ENCODE results near the gene FBXO42. TPM values are rescaled to one million over a fixed set of nuclear protein-coding genes. Genes with fewer than 3 reads are reported as not detected.
A peak's percentile ranks its signal among the peaks of the same experiment; 100 is the strongest.

Gene FBXO42
- total RNA-seq, 2 experiments from 2014 or later: 14.3 to 14.9 TPM

GRCh38 chr1:16392740-16393569, 40.7 kb upstream of the FBXO42 start:
- Histone ChIP-seq H3K27ac (ENCODE audit: low read depth in 1 of 2, low read length in 2 of 2) (no peak overlapping the region), H3K4me1 (ENCODE audit: insufficient read depth, low read length) (peaks cover 41% of the 10 kb centered on the region), H3K27me3 (ENCODE audit: control insufficient read depth in 1 of 2, insufficient read depth in 2 of 2, low read length in 2 of 2) (no peaks in the 10 kb centered on the region), H3K4me3 (ENCODE audit: low read length) (no peak overlapping the region), H3K9me3 (ENCODE audit: control insufficient read depth in 1 of 2, insufficient read depth in 1 of 2, low read length in 2 of 2) (no peaks in the 10 kb centered on the region), H3K36me3 (ENCODE audit: insufficient read depth, low read length) (peaks cover 67% of the 10 kb centered on the region)
- TF ChIP-seq CTCF (IDR thresholded peaks at IDR 0.05): no peak
- Mint-ChIP-seq H3K9me3 (no peaks in the 10 kb centered on the region), H3K4me3 (no peak overlapping the region), H3K4me1 (ENCODE audit: low read depth) (peaks cover 31% of the 10 kb centered on the region), H3K27me3 (no peaks in the 10 kb centered on the region), H3K27ac (peak overlapping the region; percentile 60), H3K36me3 (ENCODE audit: low read depth) (peaks cover 74% of the 10 kb centered on the region)
- DNase-seq (no peak), ATAC-seq (ENCODE audit: poor library complexity) (no peak)
- CTCF ChIA-PET: no interaction called here
- POLR2A ChIA-PET: interaction anchor here (1.3 kb wide), 1 partner anchor 14 kb away, joined by 3 read pairs; no protein-coding TSS in a partner anchor
- intact Hi-C loops (cut with DNase I, micrococcal nuclease): no loop called here

- H3K9me3 ChIP-seq (ENCODE audit: control insufficient read depth in 1 of 2, insufficient read depth in 1 of 2, low read length in 2 of 2): no peaks in the 10 kb centered on the region
- ChIA-PET POLR2A (interaction anchor here (1.0 kb wide), 1 partner anchor 11 kb away, joined by 6 read pairs; no protein-coding TSS in a partner anchor), CTCF (no interaction called here)
- peaks cover 60% of the 10 kb centered on the region for H3K36me3 Mint-ChIP-seq (ENCODE audit: low read depth)
- peaks cover 56% of the 10 kb centered on the region for H3K4me1 ChIP-seq (ENCODE audit: insufficient read depth, low read length)
- peak overlapping the region; percentile 60 for H3K27ac Mint-ChIP-seq
- H3K27ac ChIP-seq (ENCODE audit: low read depth in 1 of 2, low read length in 2 of 2): no peak overlapping the region
- TF ChIP-seq CTCF (IDR thresholded peaks at IDR 0.05): no peak
- H3K4me3 Mint-ChIP-seq: no peak overlapping the region
- H3K4me1 Mint-ChIP-seq (ENCODE audit: low read depth): peaks cover 45% of the 10 kb centered on the region
- intact Hi-C loops (cut with DNase I, micrococcal nuclease): no loop called here
- no peak overlapping the region for H3K4me3 ChIP-seq (ENCODE audit: low read length)
- no peaks in the 10 kb centered on the region for H3K27me3 Mint-ChIP-seq
- DNase-seq (no peak), ATAC-seq (ENCODE audit: poor library complexity) (no peak)
- H3K9me3 Mint-ChIP-seq: no peaks in the 10 kb centered on the region
- H3K36me3 ChIP-seq (ENCODE audit: insufficient read depth, low read length): peaks cover 54% of the 10 kb centered on the region
- no peaks in the 10 kb centered on the region for H3K27me3 ChIP-seq (ENCODE audit: control insufficient read depth in 1 of 2, insufficient read depth in 2 of 2, low read length in 2 of 2)
These were observed 39.1 kb upstream of the FBXO42 start for GRCh38 chr1:16391411-16391810.

- peaks cover 72% of the 10 kb centered on the region for H3K4me1 Mint-ChIP-seq (ENCODE audit: low read depth)
- H3K36me3 Mint-ChIP-seq (ENCODE audit: low read depth): peaks cover 34% of the 10 kb centered on the region
- peak overlapping the region; percentile 78 for H3K4me3 Mint-ChIP-seq
- no peak for TF ChIP-seq CTCF (IDR thresholded peaks at IDR 0.05)
- H3K27me3 Mint-ChIP-seq: no peaks in the 10 kb centered on the region
- ATAC-seq (ENCODE audit: poor library complexity): peak; percentile 29
- H3K4me1 ChIP-seq (ENCODE audit: insufficient read depth, low read length): peaks cover 85% of the 10 kb centered on the region
- H3K9me3 Mint-ChIP-seq: no peaks in the 10 kb centered on the region
- POLR2A ChIA-PET: interaction anchor here (0.7 to 4.4 kb wide), 3 partner anchors 20 to 35 kb away, joined by 3 to 24 read pairs (median 5); partner anchors contain the start of genes FBXO42 and SZRD1
- H3K27me3 ChIP-seq (ENCODE audit: control insufficient read depth in 1 of 2, insufficient read depth in 2 of 2, low read length in 2 of 2): no peaks in the 10 kb centered on the region
- intact Hi-C loops (cut with DNase I, micrococcal nuclease): no loop called here
- peak overlapping the region; percentile 82 for H3K27ac Mint-ChIP-seq
- DNase-seq: peak in 2 of 14 experiments; percentile 28 to 29
- H3K27ac ChIP-seq (ENCODE audit: low read depth in 1 of 2, low read length in 2 of 2): peak overlapping the region; percentile 28 to 48
- CTCF ChIA-PET: interaction anchor here (0.6 to 0.9 kb wide), 2 partner anchors 13 to 328 kb away, joined by 3 read pairs; no protein-coding TSS in a partner anchor
- no peaks in the 10 kb centered on the region for H3K9me3 ChIP-seq (ENCODE audit: control insufficient read depth in 1 of 2, insufficient read depth in 1 of 2, low read length in 2 of 2)
- H3K4me3 ChIP-seq (ENCODE audit: low read length): peak overlapping the region; percentile 35
- H3K36me3 ChIP-seq (ENCODE audit: insufficient read depth, low read length): peaks cover 22% of the 10 kb centered on the region
These were observed 35.2 kb upstream of the FBXO42 start for GRCh38 chr1:16387201-16388188.

Measured in CD4-positive, alpha-beta T cell (primary cell).